Tibial nerve (tissue), 4 donors: Measurements from ENCODE around the gene ATP8A1. TPM values are rescaled to one million over a fixed set of nuclear protein-coding genes. Genes with fewer than 3 reads are reported as not detected.

Experiments used
- DNase-seq, 2 donors: peaks; one replicate each; pipeline ENCODE4 v3.0.0-alpha.2; 2019; ENCODE audit warnings: low spot score in 2 of 2
- H3K27ac ChIP-seq, 4 donors: fragments of 200-600 bp; sonication (generic) in 3 of 4; one replicate each; pipeline ENCODE4 v1.5.1; 2017 to 2019; ENCODE audit warnings: mild to moderate bottlenecking in 1 of 4
- H3K27me3 ChIP-seq, 2 donors: fragments of 200-600 bp; sonication (generic) in 1 of 2; one replicate each; pipeline versions ENCODE4 v1.5.1 to v1.6.0; 2017 to 2019
- H3K36me3 ChIP-seq, 3 donors: fragments of 200-600 bp; sonication (generic); one replicate each; pipeline ENCODE4 v1.5.1; 2018 to 2019
- H3K4me1 ChIP-seq, 4 donors: fragments of 200-600 bp; sonication (generic) in 3 of 4; one replicate each; pipeline ENCODE4 v1.5.1; 2017 to 2019
- H3K4me3 ChIP-seq, 4 donors: fragments of 200-600 bp; sonication (generic) in 3 of 4; one replicate each; pipeline ENCODE4 v1.5.1; 2017 to 2019; ENCODE audit warnings: mild to moderate bottlenecking in 1 of 4, moderate library complexity in 1 of 4
- H3K9me3 ChIP-seq, 4 donors: fragments of 200-600 bp; sonication (generic) in 3 of 4; one replicate each; pipeline ENCODE4 v1.5.1; 2017 to 2019
- CTCF ChIP-seq, 5 experiments: fragments of 200-600 bp in 3 of 5; fragments of 450-650 bp in 2 of 5; sonication (generic) in 3 of 5; IDR thresholded peaks; one replicate each; pipeline ENCODE4 v1.5.1; 2016 to 2019; ENCODE audit warnings: antibody characterized with exemption in 5 of 5, mild to moderate bottlenecking in 3 of 5, moderate library complexity in 2 of 5
- EP300 ChIP-seq, 2 donors: sonication (generic); formaldehyde crosslinking; IDR thresholded peaks; one replicate each; pipeline ENCODE4 v1.6.1; 2017; ENCODE audit warnings: antibody characterized with exemption in 2 of 2, mild to moderate bottlenecking in 1 of 2
- POLR2A ChIP-seq, 2 donors: fragments of 450-650 bp; IDR thresholded peaks; one replicate each; pipeline ENCODE4 v1.6.1; 2017; ENCODE audit warnings: antibody characterized with exemption in 2 of 2, mild to moderate bottlenecking in 2 of 2, moderate library complexity in 2 of 2
- WGBS, 2 donors: methylation state at CpG; one replicate each; pipeline ENCODE4 v1.1.5; 2018; 5-methylcytosine and 5-hydroxymethylcytosine counted together
- total RNA-seq, 4 donors: library from RNA; depleted of rRNA; stranded (reverse); fragments of >200 nt; gene quantifications; one replicate each; pipeline ENCODE4 v1.1.0, GENCODE V29; 2016

ATP8A1 gene
- total RNA-seq, 4 donors from 2014 or later: 57.9 to 79.7 (median 64.9) TPM

GRCh38 chr4:42638993-42639392, 17.9 kb downstream of the ATP8A1 start:
- Histone ChIP-seq H3K27ac (no peak overlapping the region), H3K27me3 (no peaks in the 10 kb centered on the region), H3K4me3 (no peak overlapping the region), H3K9me3 (no peaks in the 10 kb centered on the region), H3K4me1 (peaks cover 0 to 10% (median 4%) of the 10 kb centered on the region in 4 donors), H3K36me3 (no peaks in the 10 kb centered on the region)
- TF ChIP-seq EP300 (IDR thresholded peaks at IDR 0.05) (no peak), CTCF (IDR thresholded peaks at IDR 0.05) (no peak), POLR2A (IDR thresholded peaks at IDR 0.05) (no peak)
- DNase-seq: no peak
- 55 to 64% methylated on average over 3 of the region's 3 CpGs for WGBS, 2 donors

DNA sequence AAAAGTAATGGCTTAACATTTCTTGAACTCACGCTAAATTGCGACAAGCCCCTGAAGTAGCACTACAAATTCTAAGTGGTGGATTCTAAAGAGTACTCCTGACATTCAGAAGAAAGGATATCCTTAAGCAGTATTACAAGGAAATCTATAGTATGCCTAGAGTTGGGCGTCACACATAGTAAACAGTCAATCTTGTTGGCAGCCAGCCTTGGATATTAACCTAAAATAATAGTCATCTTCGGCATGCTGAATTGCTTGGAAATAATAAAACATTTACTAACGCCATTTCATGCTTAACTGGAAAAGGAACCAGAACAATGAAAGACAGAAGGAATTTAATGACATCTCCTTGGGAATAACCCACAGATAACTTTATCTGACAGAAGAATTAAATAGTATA, 18.6 kb downstream of the ATP8A1 start:
- no peak for DNase-seq
- WGBS, 2 donors: 54% methylated on average over 5 of the region's 5 CpGs
- Histone ChIP-seq H3K36me3 (no peaks in the 10 kb centered on the region), H3K4me1 (peaks cover 0 to 14% (median 7%) of the 10 kb centered on the region in 4 donors), H3K9me3 (no peaks in the 10 kb centered on the region), H3K27me3 (no peaks in the 10 kb centered on the region), H3K4me3 (no peak overlapping the region), H3K27ac (no peak overlapping the region)
- TF ChIP-seq POLR2A (IDR thresholded peaks at IDR 0.05) (no peak), CTCF (IDR thresholded peaks at IDR 0.05) (no peak), EP300 (IDR thresholded peaks at IDR 0.05) (no peak)

GRCh38 chr4:42637867-42638266, 19.0 kb downstream of the ATP8A1 start:
- no peak overlapping the region for H3K4me3 ChIP-seq
- H3K27me3 ChIP-seq: no peaks in the 10 kb centered on the region
- DNase-seq: no peak
- H3K36me3 ChIP-seq: no peaks in the 10 kb centered on the region
- no peak overlapping the region for H3K27ac ChIP-seq
- peaks cover 0 to 17% (median 10%) of the 10 kb centered on the region in 4 donors for H3K4me1 ChIP-seq
- no peak for TF ChIP-seq EP300 (IDR thresholded peaks at IDR 0.05)
- no peaks in the 10 kb centered on the region for H3K9me3 ChIP-seq

DNA sequence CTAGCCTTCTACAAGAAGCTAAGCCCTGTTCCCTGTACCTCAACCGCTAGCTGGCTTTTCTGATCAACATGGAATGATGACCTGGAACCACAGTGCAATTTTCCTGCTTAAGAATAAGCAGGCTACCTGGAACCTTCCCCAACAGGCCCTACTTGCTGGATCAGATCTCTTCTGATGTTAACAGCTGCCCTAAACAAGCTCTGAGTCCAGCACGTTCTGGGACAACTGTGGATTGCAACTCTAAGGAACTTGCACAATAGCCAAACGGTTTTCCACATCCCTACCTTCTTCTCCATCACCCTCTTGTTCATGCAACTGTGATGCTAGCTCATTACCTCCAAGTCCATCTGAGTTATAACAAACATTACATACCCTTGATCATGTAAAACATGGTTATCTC, 19.8 kb downstream of the ATP8A1 start:
- Histone ChIP-seq H3K27me3 (no peaks in the 10 kb centered on the region), H3K9me3 (no peaks in the 10 kb centered on the region), H3K27ac (no peak overlapping the region), H3K4me3 (no peak overlapping the region), H3K4me1 (peaks cover 0 to 25% (median 13%) of the 10 kb centered on the region in 4 donors), H3K36me3 (no peaks in the 10 kb centered on the region)
- TF ChIP-seq CTCF (IDR thresholded peaks at IDR 0.05) (no peak), POLR2A (IDR thresholded peaks at IDR 0.05) (no peak), EP300 (IDR thresholded peaks at IDR 0.05) (no peak)
- 84 to 92% methylated on average over 3 of the region's 3 CpGs for WGBS, 2 donors
- no peak for DNase-seq

- 65 to 88% methylated on average over 3 of the region's 3 CpGs for WGBS, 2 donors
Observed at GRCh38 chr4:42636645-42636949, 20.3 kb downstream of the ATP8A1 start.

More at GRCh38 chr4:42636645-42636949, 20.3 kb downstream of the ATP8A1 start:
- Histone ChIP-seq H3K4me1 (peaks cover 0 to 26% (median 13%) of the 10 kb centered on the region in 4 donors), H3K9me3 (no peaks in the 10 kb centered on the region), H3K36me3 (no peaks in the 10 kb centered on the region), H3K27me3 (no peaks in the 10 kb centered on the region), H3K4me3 (no peak overlapping the region), H3K27ac (no peak overlapping the region)
- TF ChIP-seq CTCF (IDR thresholded peaks at IDR 0.05) (no peak), POLR2A (IDR thresholded peaks at IDR 0.05) (no peak), EP300 (IDR thresholded peaks at IDR 0.05) (no peak)
- DNase-seq: no peak
